ENCODE results near the gene ARL4A. TPM values are rescaled to one million over a fixed set of nuclear protein-coding genes. Genes with fewer than 3 reads are reported as not detected.

The ARL4A gene
- total and polyA plus RNA-seq, 2 of the 13 experiments (the other 11 are each of a cell fraction or from before 2014, with no cell fraction given): 10.8 to 25.6 TPM

DNA sequence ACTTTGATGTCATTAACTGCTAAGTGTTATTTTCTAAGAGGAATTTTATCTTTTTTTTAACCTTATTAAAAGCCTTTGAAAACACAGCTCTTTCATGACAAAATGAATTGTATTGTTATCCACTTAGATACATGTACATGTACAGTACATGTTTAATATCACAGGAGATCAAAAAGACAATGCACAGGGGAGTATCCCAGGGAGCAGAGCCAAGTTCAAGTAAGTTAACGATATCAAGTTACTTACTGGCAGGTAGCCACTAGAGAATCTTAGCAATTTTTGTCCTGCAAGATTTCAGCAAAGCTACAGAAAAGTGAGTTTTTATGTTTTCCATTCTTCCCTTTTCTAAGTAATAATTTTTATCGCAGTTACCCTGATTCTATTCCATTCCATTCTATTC is 33.9 kb upstream of the ARL4A start:
- ATAC-seq (no peak), DNase-seq (ENCODE audit: low spot score) (no peak), FAIRE-seq (no peak)
- no TSS peak for BruUV-seq (replicated peaks)
- POLR2A ChIA-PET: no interaction called here
- no peak for TF ChIP-seq THYN1 (CRISPR knock-in tag; IDR thresholded peaks at IDR 0.05; ENCODE audit: borderline replicate concordance, low read depth)
- TF ChIP-seq, protein P1, sequence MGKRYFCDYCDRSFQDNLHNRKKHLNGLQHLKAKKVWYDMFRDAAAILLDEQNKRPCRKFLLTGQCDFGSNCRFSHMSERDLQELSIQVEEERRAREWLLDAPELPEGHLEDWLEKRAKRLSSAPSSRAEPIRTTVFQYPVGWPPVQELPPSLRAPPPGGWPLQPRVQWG (CRISPR knock-in tag; IDR thresholded peaks at IDR 0.05; ENCODE audit: borderline replicate concordance, low read depth): no peak
- no peak for TF ChIP-seq MIER2 (CRISPR knock-in tag; IDR thresholded peaks at IDR 0.05)
- TF ChIP-seq ZNF501 (CRISPR knock-in tag; IDR thresholded peaks at IDR 0.05): no peak
- TF ChIP-seq HDAC1 (CRISPR knock-in tag; IDR thresholded peaks at IDR 0.05): no peak
- TF ChIP-seq KLF16 (CRISPR knock-in tag; IDR thresholded peaks at IDR 0.05): no peak
- TF ChIP-seq, protein P2, sequence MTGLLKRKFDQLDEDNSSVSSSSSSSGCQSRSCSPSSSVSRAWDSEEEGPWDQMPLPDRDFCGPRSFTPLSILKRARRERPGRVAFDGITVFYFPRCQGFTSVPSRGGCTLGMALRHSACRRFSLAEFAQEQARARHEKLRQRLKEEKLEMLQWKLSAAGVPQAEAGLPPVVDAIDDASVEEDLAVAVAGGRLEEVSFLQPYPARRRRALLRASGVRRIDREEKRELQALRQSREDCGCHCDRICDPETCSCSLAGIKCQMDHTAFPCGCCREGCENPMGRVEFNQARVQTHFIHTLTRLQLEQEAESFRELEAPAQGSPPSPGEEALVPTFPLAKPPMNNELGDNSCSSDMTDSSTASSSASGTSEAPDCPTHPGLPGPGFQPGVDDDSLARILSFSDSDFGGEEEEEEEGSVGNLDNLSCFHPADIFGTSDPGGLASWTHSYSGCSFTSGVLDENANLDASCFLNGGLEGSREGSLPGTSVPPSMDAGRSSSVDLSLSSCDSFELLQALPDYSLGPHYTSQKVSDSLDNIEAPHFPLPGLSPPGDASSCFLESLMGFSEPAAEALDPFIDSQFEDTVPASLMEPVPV (CRISPR knock-in tag; IDR thresholded peaks at IDR 0.05): no peak
- TF ChIP-seq, protein P3, sequence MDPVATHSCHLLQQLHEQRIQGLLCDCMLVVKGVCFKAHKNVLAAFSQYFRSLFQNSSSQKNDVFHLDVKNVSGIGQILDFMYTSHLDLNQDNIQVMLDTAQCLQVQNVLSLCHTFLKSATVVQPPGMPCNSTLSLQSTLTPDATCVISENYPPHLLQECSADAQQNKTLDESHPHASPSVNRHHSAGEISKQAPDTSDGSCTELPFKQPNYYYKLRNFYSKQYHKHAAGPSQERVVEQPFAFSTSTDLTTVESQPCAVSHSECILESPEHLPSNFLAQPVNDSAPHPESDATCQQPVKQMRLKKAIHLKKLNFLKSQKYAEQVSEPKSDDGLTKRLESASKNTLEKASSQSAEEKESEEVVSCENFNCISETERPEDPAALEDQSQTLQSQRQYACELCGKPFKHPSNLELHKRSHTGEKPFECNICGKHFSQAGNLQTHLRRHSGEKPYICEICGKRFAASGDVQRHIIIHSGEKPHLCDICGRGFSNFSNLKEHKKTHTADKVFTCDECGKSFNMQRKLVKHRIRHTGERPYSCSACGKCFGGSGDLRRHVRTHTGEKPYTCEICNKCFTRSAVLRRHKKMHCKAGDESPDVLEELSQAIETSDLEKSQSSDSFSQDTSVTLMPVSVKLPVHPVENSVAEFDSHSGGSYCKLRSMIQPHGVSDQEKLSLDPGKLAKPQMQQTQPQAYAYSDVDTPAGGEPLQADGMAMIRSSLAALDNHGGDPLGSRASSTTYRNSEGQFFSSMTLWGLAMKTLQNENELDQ (CRISPR knock-in tag; IDR thresholded peaks at IDR 0.05; ENCODE audit: borderline replicate concordance): no peak
- TF ChIP-seq ZNF263 (CRISPR knock-in tag; IDR thresholded peaks at IDR 0.05): no peak
- TF ChIP-seq SUZ12 (IDR thresholded peaks at IDR 0.05; ENCODE audit: low read depth, low read length): no peak
- Histone ChIP-seq H3K36me3 (replicated peaks in 1 of 2; ENCODE audit: control insufficient read depth in 1 of 2, insufficient read depth in 2 of 2, low read length in 2 of 2) (no peaks in the 10 kb centered on the region), H3K4me2 (ENCODE audit: low read depth, low read length) (no peak overlapping the region), H3K27me3 (ENCODE audit: control insufficient read depth in 1 of 2, insufficient read depth in 2 of 2, low read length in 2 of 2) (no peaks in the 10 kb centered on the region), H3K27ac (ENCODE audit: extremely low read length, insufficient read depth, low read length) (no peak overlapping the region), H3K9me3 (ENCODE audit: low read length) (no peaks in the 10 kb centered on the region), H3K79me2 (ENCODE audit: insufficient read depth, low read length) (no peaks in the 10 kb centered on the region), H3K9ac (ENCODE audit: insufficient read depth, low read depth, low read length) (no peak overlapping the region), H2AFZ (ENCODE audit: low read length) (no peak overlapping the region), H4K20me1 (ENCODE audit: insufficient read depth, low read length) (no peaks in the 10 kb centered on the region), H3K4me1 (ENCODE audit: insufficient read depth, low read length) (peaks cover 5% of the 10 kb centered on the region; the same call in 1 of the 2 replicates), H3K4me3 (replicated peaks in 1 of 3; ENCODE audit: insufficient read depth in 1 of 3, low read depth in 2 of 3, low read length in 3 of 3) (no peak overlapping the region)
- CTCF ChIA-PET (ENCODE audit: low intra/inter-chr PET ratio, low total read pairs): no interaction called here
- in situ Hi-C loops (cut with HindIII; ENCODE audit: extremely low pct_ligation_motif_present, low pct_unique_long_range_greater_than_20kb): no loop called here
- 67% methylated on average over 2 of the region's 2 CpGs for WGBS (ENCODE audit: low lambda C conversion rate)
- intact Hi-C loops (cut with micrococcal nuclease; ENCODE audit: unreplicated experiment): no loop called here

Measured in HepG2 (cell line).